ENCODE results near the gene USH2A.
A peak's percentile ranks its signal among the peaks of the same experiment; 100 is the strongest.

The USH2A gene

DNA sequence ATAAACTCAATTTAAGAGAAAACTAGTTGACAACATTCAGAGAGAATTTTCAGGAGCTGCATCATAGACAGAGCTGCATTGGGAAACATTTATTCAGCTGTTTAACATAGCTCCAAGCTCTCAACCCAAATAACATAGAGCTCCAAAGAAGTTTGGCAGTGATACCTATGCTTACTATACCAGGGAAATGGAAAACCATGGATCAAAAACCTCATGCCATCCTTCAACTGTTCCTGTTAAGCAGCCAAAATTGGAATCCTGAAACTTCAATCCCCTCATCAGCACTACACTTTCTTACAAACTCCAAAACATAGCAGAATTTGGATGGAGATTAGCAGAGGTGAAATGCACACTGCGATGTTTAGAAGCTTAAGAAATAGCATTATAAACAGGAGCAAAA lies 164.4 kb downstream of the USH2A start:
- no peak for DNase-seq

DNA sequence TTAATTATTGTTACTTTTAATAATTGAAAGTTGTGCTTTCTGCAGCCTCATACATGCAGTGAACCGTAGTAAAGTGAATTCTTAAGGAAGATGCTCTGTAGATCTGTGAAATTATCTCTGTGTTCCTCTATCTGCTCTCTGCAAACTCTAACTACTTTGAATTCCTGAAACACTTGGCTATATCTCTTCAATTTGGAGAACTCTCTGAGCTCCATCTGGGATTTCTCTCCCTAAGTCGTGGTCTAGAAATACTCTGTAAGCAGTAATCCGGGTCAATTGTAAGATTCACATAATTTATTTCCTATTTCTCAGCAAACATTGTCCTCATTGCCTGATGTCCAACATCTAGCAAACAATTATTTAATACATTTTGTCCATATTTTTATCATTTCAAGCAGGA lies 164.9 kb downstream of the USH2A start:
- DNase-seq: no peak

DNA sequence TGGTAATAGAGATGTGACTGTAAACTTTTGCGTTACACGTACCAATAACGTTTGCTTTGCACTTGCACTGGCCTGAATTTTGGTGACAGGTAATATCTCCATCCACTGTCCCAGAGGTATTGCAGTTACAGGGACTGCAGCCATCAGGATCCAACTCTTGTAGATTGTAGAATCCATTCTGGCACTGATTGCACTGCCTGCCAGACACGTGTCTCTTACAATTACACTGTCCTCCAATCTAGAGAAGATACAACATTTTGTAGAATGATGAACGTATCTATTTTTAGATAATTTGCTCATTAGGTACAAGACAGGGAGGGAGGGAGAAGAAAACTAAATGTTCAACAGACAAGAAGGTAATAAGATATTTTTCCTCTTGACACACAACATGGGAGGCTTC lies 172.4 kb downstream of the USH2A start:
- DNase-seq: no peak

DNA sequence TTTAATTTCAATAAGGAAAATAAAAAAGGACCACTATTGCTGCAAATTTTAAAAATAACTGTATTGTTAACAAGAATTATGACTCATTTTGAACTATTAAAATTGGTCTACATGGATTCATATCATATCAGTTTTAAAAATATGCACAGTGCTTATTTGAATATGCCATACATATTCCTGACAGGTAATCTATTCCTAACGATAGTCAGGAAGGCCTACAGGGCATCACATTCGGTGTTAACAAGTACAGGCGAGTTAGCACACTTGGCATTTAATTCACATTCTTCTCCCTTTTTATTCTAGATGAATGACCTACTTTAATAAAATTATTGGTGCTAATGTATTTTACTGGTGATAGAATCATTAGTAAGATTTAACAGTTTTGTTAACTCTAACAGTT lies 174.6 kb downstream of the USH2A start:
- no peak for DNase-seq

DNA sequence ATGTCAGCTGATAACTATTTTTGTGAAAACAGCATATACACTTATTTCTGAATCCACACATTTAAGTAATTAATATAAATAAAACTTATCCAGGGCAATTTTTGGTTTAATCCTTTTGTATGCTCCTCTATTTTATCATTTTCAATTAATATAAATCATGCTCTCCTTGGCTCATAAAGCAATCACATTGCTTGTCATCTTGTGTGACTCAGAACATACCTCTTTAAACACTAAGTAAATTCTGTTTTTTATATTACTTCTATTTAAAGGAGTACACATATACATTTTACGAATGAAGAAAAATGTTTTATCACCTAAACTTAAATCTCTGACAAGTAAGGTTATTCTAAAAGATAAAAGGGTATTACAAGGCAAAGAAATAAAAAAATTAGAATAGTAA lies 175.3 kb downstream of the USH2A start:
- no peak for DNase-seq

DNA sequence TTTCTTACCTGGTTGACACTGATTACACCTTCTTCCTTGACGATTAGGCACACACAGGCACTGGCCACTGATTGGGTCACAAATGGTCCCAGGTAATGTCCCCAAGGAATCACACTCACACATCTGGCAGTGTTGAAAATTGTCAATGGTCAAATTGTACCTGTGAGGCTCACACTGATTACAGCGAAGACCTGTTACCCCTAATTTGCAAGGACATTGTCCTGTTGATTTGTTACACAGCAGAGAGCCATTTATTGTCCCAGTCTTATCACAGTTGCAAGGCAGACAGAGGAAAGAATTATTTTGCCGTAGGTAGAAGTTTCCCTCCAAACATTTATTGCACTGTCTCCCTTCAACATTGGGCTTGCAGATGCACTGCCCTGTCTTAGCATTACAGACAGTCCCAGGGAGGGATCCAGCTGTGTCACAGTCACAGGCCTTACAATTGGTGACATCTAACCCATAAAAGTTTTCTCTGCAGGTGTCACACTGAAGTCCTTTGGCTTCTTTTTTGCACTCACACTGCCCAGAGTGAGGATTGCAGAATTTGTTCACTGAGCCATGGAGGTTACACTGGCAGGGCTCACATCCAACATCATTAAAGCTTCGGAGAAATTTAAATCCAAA lies 176.6 kb downstream of the USH2A start:
- no peak for DNase-seq

DNA sequence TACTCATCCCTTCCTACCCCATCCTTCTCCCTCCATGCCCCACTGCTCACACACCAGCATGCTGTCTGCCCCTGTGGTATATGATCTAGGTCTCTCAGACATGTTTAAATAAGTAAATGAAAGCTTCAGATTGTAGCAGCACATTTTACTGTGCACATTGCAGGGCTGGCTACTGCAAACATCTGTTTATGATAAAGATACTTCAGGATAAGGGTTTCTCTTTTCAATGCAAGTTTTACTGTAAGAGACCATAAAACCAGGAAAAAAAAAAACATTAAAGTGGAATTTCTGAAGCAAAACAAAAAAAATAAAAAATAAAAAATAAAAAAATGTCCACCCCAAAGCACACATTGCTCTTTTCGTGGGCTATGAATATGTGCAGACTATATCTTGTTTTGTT lies 184.4 kb downstream of the USH2A start:
- DNase-seq: no peak

DNA sequence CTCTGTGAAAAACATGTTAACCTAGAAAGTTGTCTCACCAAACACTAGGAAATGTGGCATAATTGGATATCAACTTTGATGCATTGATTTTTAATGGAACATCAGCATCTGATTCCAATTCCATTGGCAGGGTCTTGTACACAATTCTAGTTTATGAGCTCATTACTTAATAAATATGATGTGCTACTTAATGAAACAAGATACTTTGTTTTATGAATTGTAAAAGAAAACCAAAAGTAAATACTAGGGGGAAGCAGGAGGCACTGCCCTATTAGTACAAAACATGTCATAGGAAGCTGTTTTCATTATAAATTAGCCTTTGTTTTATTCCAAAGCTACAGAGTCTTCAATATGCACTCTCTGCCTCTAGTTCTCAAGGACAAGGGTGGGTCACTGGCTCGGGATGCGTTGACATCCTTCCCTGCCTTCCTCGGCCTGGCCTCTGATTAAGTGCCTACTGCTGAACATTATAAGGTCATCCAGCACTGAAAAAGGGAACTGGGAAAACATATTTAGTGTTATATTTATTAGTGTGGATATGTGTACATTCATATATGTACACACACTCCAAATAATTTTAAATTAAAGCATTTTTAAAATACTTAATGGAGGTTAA lies 185.2 kb downstream of the USH2A start:
- no peak for DNase-seq

DNA sequence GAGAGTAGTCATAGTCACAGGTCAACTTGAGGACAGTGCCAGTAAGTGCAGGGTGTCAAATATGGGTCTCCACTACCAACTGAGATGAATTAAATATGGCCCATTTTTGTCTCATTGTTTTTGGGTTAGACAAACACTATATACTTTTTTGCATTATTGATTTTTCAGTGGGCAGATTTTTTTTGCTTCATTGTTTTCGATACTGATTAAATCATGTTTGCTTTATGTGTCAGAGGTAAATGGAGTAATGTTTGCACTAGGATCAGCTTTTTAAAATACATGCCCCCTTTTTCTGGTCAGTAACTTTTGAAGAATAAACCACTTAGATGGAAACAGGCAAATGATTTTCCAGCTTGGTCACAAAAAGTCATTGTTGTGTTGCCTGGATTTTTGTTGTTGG lies 199.0 kb downstream of the USH2A start:
- DNase-seq: no peak

DNA sequence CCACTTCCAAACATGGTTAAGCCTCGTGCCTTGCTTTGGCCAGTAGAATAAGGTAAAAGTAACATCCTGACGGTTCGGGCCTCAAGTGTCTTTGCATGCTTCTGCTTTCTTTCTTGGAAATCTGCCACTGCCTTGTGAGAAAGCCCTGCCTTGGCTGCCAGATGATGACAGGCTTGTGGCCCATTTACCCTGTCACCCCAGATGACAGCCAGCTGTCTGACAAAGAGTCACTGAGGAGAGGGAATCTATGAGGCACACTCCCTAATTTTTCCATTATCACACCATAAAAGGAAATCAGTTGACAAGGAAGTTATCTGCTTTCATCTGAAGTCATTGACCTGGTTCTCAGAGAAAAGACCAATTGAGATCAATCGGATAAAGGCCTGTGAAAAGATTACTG lies 199.8 kb downstream of the USH2A start:
- no peak for DNase-seq

DNA sequence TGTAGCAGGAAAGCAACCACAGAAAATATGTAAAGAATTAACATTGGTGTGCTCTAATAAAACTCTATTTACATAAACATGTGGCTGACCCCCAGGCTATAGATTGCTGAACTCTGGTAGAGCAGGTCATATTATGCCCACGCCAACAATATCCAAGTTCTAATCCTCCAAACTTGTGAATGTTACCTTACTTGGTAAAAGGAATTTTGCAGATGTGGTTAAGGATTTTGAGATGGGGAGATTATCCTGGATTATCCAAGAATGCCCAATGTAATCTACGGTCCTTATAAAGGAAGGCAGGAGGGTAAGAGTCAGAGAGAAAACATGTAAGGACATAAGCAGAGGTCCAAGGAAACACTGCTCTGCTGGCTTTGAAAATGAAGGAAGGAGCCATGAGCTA lies 201.0 kb downstream of the USH2A start:
- DNase-seq: no peak

DNA sequence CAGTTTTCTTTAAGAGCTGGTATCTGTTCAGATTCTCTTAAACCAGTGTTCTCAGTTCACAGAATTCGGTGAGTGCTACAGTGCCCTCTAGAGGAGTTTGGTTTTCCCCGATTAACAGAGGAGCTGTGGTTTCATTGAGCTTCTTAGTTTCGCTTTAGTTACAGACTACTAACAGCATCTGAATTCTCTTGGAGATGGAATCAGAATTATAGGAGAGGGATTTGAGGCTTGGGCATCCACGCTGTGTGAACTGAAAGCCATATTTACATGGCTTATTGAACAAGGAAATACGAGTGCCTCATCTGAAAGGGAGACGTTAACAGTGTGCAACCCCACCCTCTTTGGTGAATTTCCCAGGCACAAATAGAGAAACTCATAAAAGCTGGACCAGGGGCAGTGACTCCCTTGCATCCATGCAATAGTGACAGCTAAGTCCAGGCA lies 202.0 kb downstream of the USH2A start:
- DNase-seq: peak; percentile 51

DNA sequence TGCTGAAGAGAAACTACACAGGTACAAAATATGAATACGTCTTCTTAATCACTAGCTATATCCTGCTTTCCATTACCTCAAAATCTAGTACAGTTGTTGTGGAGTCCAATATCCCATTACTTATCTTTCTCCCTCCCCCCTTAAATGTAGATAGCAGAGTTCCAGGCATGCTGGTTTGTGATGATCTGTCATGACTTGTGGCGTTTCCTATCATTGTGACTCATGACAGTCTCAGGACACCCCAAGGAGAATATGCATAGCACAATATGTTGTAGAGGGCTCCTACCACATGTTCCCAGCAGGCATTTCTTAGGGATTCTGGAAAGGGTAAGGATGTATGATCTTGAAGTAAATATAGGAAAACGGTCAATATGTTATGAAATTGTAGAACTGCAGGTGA lies 206.9 kb downstream of the USH2A start:
- no peak for DNase-seq

DNA sequence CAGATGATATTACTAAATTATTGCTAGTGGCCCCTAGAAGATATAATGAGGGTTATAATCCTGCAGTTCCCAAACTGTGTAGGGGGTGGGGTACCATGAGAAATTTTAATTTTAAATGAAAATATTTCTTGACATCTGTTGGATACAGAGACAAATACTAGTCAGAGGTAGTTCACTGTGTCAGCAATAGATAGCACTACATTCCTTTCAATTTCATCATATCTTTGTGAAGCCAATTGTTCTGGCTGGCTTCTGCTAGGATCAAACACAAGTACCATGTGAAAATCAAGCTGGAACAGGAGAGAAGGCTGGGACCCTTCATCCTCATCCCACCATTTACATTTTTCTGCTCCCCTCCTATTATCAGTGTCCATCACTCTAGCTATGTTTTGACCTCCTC lies 208.1 kb downstream of the USH2A start:
- DNase-seq: no peak

DNA sequence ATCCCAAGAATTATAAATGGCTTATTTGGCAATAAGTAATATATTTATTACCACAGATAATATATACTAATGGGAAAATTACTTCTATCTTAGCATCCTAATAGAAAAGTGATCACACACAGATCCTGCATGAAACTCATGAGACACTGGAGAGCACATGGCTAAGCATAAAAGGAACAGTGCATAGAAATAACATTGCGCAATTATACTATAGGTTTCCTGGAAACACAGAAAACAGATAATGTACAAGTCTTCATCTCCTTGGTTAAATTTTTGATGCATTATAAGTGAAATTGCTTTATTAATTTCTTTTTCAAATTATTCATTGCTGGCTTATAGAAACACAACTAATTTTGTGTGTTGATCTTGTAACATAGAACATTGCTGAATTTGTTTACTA lies 210.4 kb downstream of the USH2A start:
- DNase-seq: no peak

DNA sequence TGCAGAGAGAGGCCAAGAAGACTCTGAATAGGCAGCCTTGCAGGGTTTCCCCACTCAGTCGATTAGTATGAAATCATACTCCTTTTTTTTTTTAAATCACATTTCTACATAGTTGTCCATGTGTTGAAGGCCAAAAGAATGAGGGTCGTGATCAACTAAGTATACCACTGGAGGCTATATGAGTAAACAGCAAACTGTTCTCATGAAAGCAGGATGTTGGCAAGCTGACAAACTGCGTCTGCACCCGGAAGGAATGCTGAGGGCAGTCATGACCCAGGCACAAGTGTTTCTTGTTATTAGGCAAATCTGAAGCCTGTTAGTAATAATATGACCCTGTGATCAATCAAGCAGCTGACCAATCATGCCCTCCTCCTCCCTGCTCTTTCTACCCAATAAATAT lies 213.2 kb downstream of the USH2A start:
- no peak for DNase-seq

DNA sequence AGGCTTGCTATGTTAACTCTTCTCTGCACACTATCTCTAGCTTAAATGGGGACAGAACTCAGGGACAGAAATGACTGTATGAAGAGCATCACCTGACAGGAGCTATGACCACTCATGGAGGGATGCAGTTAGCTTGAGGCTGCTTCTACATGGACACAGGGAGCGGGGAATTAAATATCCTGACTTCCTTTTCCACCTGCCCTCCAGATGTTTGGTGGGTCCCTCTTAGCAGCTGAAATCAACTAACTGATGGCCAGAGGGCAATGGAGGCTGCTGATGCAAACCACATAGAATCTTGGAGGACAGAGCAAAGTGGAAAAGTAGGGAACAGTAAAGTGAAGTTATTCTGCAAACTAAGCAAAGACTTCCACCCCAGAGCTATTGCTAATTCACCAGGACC lies 214.1 kb downstream of the USH2A start:
- no peak for DNase-seq

DNA sequence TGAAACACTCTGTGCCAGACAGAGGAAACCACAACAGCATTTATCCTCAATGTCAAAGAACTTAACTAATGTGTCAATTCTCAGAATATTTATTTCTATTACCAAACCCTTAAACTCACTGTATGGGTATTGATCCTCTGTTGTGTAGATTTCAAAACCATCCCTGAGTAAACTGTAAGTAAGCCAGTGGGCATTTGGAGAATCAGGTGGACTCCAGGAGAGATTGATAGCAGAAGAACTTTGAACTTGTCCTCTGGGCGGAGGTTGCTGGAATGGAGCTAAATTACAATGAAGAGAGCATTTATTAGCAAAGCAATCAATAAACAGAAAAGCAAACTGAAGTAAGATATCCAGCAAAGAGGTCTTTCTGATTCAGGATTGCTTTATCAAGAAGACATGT lies 216.1 kb downstream of the USH2A start:
- DNase-seq: no peak

DNA sequence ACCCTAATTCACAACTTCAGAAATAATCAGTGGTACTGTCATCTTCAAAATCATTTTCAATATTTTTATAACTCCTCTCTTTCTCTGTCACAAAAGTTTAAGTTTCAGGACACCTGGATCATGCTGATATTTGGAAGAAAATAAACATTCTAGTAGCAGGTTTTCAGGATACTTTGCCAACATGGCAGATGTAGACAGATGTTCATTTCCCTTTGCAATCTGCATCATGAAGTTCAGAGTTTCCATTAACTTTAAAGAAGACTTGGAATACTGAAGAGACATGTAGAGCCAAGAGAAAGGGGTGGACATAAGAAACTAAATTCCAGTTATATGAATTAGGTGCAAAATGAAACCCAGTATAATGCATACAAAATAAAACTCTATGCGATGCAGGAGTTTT lies 218.1 kb downstream of the USH2A start:
- DNase-seq: no peak

DNA sequence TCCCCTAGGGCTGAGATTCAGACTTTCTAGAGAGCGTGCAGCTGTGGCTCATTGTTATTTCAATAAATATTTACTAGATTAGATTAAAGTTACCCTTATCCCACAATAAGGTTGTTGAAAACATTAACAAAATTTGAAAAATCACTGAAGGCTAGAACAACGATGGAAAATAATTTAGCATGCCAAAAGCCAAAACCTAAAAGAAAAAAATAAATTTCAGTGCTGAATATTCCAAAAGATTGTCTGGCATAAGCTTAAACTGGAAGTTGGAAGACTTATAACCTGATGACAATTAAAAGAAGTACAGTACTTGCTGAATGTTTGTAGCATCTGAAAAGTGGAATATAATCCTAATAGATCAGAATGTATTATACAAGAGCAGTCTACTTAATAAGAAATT lies 221.3 kb downstream of the USH2A start:
- no peak for DNase-seq

DNA sequence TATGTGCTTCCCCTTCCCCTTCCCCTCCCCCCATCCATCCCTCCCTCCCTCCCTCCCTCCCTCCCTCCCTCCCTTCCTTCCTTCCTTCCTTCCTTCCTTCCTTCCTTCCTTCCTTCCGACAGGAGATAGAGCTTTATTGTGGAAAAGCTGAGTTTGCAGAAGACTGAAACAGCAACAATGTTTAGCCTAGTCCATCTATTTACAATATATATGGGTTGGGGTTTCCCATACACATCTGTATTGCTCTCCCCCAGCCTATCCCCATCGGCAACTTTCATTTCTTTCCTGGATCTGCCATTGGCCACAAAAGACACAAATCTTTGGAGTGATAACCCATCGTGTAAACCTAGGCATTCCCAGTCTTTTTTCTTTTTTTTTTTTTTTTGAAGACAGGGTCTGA lies 222.3 kb downstream of the USH2A start:
- no peak for DNase-seq

DNA sequence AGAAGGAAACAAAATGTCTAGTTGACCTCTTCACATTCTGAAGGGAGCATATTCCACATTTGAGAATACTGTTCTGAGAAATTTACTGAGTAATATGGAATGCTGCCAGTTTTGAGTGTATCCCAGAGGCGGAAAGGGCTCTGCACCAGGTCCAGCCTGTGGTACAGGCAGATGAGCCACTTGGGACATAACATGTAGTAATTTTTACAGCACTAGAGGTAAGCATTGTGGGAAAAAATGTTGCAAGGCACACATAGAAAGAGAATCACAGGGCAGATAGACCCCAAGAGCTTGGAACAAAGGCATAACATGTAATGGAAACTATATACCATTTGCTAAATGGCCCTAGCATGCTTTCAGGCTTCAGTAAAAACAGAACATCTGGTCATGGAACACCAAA lies 228.5 kb downstream of the USH2A start:
- DNase-seq: no peak

DNA sequence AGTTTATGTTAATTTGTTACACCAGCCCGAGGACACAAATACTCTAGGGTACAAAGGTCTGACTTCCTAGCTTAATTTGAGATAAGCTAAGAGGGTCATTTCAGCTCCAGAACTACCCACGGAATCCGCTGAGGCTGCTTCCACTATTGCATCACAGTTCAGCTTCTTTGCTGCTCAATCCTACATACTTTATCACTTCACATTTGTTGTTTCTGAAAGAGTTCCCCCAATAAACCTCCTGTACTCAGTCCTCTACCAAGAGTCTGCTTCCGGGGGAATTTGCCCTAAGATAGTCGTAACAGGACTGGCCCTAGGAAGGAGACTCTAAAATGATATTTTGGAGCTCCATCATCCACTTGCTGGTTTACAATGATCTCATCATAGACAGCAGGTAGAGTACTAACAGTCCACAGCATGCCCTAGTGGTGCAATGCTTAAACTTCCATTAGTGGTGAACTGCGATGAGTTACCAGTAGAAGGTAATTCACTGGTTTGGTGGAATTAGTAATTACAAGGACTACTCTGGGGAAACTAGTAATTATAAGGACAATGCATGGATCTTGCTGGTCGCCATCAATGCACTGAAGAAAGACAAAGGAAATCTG lies 229.3 kb downstream of the USH2A start:
- DNase-seq: no peak

DNA sequence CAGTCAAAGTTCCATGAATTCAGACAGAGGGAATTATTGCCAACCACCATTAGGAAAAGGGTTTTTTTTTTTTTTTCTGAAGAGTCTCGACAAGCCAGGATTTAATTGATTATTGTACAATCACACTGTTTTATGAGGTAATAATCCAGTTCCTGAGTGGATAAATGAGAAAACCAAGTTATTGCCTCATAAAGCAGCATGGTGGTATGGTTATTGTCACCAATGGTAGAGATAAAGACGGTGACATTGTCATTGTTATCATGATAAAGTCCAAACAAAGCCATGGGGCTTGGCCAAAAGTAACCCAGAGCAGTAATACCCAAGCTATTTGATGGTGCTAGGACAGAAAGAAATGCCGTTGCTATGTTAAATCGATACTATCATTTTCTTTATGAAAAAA lies 232.8 kb downstream of the USH2A start:
- DNase-seq: no peak

DNA sequence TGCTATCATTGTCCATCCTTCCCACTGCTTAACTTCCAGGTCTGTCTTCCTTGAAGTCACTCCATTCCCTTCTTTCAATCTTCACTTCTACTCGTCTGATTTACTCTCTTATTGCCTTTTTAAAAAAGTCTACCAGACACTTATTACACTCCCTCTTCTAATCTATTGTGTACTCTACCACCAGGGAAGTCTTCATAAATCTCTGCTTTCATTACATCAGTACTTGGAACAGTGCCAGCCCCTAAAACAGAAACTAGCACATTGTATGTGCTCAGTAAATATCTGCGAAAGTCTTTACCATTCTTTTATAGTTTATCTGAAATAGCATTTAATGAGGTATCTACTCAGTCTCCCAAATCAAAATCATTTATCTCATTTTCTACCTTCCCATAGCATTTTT lies 236.4 kb downstream of the USH2A start:
- DNase-seq: no peak

Measured in activated CD4-positive, alpha-beta T cell treated with anti-CD3 and anti-CD28 coated beads, Interleukin-10, Interleukin-2, amounts not matched to agents 100 ng/mL and 50 ng/mL, durations not matched to agents 16 hours and 8 hours (primary cell).